Erythroblast (primary cell): ENCODE results near the gene TWSG1.

Experiments
- GATA1 ChIP-seq: IDR thresholded peaks from 2 replicates; pipeline ENCODE4 v1.6.1; 2011; ENCODE audit warnings: low read depth, mild to moderate bottlenecking, control low read depth, low read length, moderate library complexity
- POLR2A ChIP-seq: IDR thresholded peaks from 2 replicates; pipeline ENCODE4 v1.6.1; 2011; ENCODE audit warnings: mild to moderate bottlenecking, low read length

DNA sequence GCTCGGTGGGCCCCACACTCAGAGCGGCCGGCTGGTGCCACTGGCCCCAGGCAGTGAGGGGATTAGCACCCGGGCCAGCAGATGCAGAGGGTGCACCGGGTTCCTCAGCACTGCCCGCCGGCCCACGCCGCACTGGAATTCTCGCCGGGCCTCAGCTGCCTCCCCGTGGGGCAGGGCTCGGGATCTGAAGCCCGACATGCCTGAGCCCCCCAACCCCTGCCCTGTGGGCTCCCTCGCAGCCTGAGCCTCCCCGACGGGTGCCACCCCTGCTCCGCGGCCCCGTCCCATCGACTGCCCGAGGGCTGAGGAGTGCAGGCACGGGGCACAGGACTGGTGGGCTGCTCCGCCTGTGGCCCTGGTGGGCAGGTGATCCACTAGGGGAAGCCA lies 37.6 kb upstream of the TWSG1 start:
- TF ChIP-seq POLR2A = no peak
- no peak for TF ChIP-seq GATA1
